ENCODE measurements around the gene MAN1B1. TPM values are rescaled to one million over a fixed set of nuclear protein-coding genes. Genes with fewer than 3 reads are reported as not detected.
A peak's percentile ranks its signal among the peaks of the same experiment; 100 is the strongest.

MAN1B1 gene
- total and polyA plus RNA-seq, 12 donors = 16.9 to 71.4 (median 22.0) TPM

- DNase-seq = no peak
- Histone ChIP-seq H3K27ac (no peak overlapping the region), H3K4me1 (peaks cover 0 to 7% (median 5%) of the 10 kb centered on the region in 9 donors), H3K27me3 (peaks cover 52 to 98% (median 91%) of the 10 kb centered on the region in 7 donors), H3K36me3 (no peaks in the 10 kb centered on the region), H3K4me3 (no peak overlapping the region), H3K9me3 (no peaks in the 10 kb centered on the region)
- intact Hi-C loops (cut with DNase I) = loop anchor here in 4 of 10 donors (5.0 to 10.0 kb wide), 3 partner anchors 33 to 45 kb away; partner anchors contain the start of genes ANAPC2 (in 2 of the 4), SSNA1 (in 2 of the 4), LRRC26 (in 1 of the 4) and TMEM210 (in 1 of the 4)
- peak in 1 of 8 donors; percentile 12 for ATAC-seq
- TF ChIP-seq, protein P1, sequence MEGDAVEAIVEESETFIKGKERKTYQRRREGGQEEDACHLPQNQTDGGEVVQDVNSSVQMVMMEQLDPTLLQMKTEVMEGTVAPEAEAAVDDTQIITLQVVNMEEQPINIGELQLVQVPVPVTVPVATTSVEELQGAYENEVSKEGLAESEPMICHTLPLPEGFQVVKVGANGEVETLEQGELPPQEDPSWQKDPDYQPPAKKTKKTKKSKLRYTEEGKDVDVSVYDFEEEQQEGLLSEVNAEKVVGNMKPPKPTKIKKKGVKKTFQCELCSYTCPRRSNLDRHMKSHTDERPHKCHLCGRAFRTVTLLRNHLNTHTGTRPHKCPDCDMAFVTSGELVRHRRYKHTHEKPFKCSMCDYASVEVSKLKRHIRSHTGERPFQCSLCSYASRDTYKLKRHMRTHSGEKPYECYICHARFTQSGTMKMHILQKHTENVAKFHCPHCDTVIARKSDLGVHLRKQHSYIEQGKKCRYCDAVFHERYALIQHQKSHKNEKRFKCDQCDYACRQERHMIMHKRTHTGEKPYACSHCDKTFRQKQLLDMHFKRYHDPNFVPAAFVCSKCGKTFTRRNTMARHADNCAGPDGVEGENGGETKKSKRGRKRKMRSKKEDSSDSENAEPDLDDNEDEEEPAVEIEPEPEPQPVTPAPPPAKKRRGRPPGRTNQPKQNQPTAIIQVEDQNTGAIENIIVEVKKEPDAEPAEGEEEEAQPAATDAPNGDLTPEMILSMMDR (IDR thresholded peaks at IDR 0.05) = no peak
- WGBS, 2 donors = 30 to 31% methylated on average over 37 of the region's 37 CpGs
Measured at GRCh38 chr9:137139468-137140150, 52.8 kb downstream of the MAN1B1 start.

- Histone ChIP-seq H3K9me3 (no peaks in the 10 kb centered on the region), H3K4me3 (no peak overlapping the region), H3K4me1 (peaks cover 0 to 7% (median 5%) of the 10 kb centered on the region in 9 donors), H3K27me3 (peaks cover 52 to 91% (median 85%) of the 10 kb centered on the region in 7 donors), H3K27ac (no peak overlapping the region), H3K36me3 (no peaks in the 10 kb centered on the region)
- TF ChIP-seq, protein P1 (IDR thresholded peaks at IDR 0.05) = no peak
- 52 to 53% methylated on average over 26 of the region's 26 CpGs for WGBS, 2 donors
- ATAC-seq (no peak), DNase-seq (no peak)
- intact Hi-C loops (cut with DNase I) = loop anchor here in 1 of 10 donors (5.0 kb wide), 1 partner anchor 37 kb away; no protein-coding TSS in a partner anchor
Measured at GRCh38 chr9:137140151-137141012, 53.6 kb downstream of the MAN1B1 start.

- ATAC-seq (peak in 1 of 8 donors; percentile 18), DNase-seq (no peak)
- no peaks in the 10 kb centered on the region for H3K9me3 ChIP-seq
- H3K36me3 ChIP-seq = no peaks in the 10 kb centered on the region
- 71 to 73% methylated on average over 17 of the region's 17 CpGs for WGBS, 2 donors
- peaks cover 0 to 7% (median 5%) of the 10 kb centered on the region in 9 donors for H3K4me1 ChIP-seq
- peaks cover 45 to 89% (median 85%) of the 10 kb centered on the region in 7 donors for H3K27me3 ChIP-seq
- intact Hi-C loops (cut with DNase I) = loop anchor here in 1 of 10 donors (5.0 kb wide), 1 partner anchor 36 kb away; no protein-coding TSS in a partner anchor
- no peak overlapping the region for H3K27ac ChIP-seq
- TF ChIP-seq, protein P1 (IDR thresholded peaks at IDR 0.05) = no peak
- no peak overlapping the region for H3K4me3 ChIP-seq
Measured at GRCh38 chr9:137141050-137141810, 54.4 kb downstream of the MAN1B1 start.

Measured in heart right ventricle (tissue), 16 donors.